ENCODE data around the gene PTPRU.
A peak's percentile ranks its signal among the peaks of the same experiment; 100 is the strongest.
"Not testable (repeated sequence)": the region's sequence is repeated elsewhere in the genome, so short reads cannot be mapped to it uniquely, and the experiment has no call there.

Gene PTPRU

DNA sequence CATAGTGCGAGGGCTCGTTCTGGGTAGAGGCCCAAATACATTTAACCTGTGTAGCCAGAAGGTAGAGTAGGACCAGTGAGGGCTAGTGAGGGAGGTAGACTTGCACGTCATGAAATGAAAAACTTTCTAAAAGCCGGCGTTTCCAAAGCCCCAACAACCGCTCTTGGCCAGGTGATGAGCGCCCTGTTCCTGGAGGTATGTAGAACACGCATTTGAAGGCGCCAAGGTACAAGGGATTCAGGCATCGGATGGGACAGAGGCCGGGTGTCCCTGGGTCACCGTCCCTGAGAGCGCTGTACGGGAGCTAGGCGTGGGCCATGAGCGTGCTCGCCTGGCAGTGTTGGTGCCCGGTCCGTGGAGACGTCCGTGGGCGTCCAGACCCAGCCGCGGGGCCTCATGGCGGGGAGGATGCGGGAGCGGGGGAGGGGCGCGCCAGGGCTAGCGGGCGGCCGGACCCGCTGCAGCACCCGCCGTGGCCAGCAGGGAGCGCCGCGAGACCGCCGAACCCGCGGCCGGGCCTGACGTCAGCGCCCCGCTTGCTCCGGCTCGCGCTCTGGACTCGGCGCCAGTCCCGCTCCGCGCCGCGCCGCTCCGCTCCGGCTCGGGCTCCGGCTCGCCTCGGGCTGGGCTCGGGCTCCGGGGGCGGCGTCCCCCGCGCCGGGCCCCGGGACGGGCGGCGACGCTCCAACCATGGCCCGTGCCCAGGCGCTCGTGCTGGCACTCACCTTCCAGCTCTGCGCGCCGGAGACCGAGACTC lies at the start of gene PTPRU:
Gene PTPRU (plus strand): TSS at position 568 of the 757 bp plus-strand sequence. CDS start 123 bp downstream, at position 691.
- peak; percentile 66 to 67 for DNase-seq

DNA sequence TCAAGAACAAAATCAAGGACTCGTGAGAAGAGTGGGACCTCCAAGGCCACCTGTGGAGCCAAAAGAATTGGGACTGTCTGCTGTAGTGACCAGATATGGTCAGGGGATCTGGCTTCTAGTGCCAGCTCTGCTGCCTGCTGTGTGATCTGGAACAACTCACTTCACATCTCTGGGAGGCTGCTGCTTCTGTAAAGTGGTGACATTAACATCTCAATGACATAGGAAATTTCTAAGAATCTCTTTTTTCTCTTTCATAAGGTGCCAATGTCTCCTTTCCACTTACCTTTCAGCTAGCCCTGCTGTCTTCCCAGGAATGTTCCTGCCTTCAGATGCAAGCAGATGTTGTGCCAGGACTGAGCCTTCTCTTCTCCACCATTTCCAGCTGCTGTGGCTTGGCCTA lies 49.6 kb upstream of the PTPRU start:
- no peak for DNase-seq

DNA sequence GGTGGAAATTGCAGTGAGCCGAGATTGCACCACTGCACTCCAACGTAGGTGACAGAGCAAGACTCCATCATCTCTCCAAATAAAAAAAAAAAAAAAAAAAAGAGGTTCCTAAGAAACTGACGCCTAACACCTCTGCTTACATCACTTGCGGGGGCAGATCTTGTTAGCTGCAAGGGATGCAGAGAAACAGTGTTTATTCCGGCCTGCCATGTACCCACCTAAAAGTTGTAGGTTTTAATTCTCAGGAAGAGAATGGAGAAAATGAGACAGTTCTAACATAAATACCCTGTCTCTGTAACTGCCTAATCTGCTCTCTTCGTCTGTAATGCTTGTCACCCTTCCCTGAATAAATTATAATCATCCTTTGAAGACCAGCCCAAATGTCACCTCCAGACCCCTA lies 45.6 kb upstream of the PTPRU start:
- no peak for DNase-seq

DNA sequence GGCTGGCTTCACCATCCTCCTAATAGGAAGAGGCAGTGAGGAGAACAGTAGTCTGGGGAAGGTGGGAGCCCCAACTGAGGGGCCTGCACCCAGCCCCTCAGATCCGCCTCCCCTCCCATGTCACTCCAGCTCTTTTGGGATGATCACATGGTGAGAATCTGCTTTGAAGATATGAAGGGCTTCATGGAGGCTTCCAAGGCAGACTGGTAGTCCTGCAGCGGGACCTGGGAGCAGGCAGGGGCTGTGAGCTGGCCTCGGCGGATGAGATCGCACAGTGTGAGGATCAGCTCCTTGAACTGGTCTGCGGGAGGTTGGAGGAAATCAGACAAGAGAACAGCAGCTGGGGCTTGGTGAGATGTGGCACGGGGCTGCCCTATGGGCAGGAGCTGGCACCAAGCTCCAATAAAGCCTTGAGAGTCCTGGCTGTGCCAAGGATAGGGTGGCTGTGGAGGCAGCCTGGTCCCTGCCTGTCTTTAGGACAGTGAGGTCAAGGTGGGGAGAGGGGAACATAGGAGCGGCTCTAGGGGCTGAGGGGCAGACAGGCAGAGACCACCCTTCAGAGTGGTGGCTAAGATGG lies 42.4 kb upstream of the PTPRU start:
- DNase-seq = no peak

DNA sequence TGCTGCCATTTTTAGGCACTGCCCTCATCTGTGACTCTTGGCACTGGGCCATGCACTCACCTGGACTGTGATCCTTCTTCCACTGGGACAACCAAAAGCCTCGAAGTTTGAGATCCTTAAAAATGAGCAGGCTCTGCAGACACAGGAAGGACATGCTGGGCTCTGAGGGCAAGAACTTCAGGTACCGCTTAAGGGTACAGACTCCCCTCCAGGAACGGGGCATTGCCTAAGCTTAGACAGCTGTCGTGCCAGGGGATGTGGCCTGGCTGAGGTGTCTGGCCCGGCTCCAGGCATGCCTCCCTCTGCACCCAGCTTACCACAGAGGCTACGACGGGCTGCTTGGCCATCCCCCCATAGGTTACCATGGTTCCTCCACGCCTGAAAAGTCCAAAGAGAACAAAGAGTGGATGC lies 40.4 kb upstream of the PTPRU start:
- peak in 1 of 2 experiments; percentile 25 for DNase-seq

DNA sequence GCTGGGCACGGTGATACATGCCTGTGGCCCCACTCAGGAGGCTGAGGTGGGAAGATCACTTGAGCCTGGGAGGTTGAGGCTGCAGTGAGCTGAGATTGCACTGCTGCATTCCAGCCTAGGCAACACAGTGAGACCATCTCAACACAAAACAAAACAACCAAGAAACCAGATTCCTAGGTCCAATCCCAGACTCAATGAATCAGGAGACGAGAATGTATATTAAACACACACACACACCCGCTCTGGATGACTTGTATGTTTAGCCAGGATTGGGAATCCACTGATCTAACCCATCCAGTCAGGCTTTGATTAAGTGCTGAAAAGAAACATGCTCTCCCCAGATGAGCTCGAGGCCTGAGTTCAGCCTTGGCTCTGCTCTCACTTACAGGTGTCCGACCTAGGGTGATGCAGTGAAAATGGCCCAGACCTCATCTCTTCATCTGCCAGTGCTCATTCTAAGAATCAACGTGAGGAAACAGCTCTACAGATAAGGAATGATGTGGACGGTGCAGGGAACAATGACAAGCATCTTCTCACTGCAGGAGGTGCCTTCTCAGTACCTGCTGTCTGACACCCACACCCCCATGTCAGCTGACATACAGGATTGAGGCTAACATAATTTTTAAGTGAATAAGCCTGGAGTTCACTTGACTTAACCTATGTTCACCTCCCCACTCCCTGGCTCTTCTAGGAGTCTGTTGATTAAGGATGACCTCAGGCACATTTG lies 39.3 kb upstream of the PTPRU start:
- DNase-seq = no peak

DNA sequence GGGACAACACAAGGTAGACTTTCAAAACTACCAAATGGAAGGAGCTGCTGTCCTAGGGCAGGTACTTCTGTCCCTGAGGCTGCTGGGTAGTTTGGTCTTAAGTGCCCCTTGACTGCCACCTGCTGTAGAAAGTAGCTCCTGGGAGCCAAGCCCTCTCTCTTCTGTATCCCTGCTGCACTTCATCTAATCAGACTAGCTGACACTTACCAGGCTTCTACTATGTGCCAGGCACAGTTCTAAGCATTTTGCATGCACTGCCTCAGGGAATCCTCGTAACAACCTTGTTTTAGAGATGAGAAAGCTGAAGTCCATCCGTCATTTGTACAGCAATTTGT lies 38.8 kb upstream of the PTPRU start:
- peak in 1 of 2 experiments; percentile 17 for DNase-seq

DNA sequence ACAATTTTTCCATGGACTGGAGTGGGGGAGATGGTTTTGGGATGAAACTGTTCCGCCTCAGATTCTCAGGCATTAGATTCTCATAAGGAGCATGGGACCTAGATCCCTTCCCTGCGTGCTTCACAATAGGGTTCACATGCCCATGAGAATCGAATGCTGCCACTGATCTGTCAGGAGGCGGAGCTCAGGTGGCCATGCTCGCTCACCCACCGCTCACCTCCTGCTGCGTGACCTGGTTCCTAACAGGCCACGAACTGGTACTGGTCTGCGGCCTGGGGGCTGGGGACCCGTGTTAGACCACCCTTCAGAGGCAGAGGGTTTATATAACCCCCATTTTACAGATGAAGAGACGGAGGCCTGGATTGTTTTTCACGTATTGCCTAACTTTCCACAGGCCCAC lies 38.3 kb upstream of the PTPRU start:
- DNase-seq = no peak

DNA sequence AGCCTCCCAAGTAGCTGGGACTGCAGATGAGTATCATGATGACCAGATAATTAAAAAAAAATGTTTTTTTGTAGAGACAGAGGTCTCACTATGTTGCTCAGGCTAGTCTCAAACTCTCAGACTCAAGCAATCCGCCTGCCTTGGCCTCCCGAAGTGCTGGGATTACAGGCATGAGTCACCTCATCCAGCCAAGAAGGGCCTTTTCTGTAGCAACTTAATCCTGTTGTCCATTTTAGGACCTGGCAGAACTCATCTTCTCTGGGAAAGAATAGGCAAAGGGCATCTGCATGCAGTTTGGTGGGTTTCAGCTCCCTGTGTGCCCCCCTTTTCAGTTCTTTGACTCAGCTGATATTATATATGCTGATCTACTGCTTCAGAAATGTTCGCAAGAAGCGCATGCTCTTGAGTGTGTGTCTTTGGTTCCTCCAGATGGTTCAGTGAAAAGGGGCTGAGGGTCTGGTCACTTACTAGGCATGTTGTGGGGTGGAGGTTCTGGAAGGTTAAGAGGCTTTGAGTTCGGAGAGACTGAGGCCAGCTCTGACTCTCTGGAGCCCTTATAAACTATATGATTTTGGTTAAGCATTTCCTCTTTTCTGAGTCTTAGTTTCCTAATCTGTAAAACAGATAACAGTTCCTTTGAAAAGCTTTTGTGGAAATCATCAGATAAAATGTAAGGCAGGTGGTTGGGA lies 35.3 kb upstream of the PTPRU start:
- DNase-seq = no peak

DNA sequence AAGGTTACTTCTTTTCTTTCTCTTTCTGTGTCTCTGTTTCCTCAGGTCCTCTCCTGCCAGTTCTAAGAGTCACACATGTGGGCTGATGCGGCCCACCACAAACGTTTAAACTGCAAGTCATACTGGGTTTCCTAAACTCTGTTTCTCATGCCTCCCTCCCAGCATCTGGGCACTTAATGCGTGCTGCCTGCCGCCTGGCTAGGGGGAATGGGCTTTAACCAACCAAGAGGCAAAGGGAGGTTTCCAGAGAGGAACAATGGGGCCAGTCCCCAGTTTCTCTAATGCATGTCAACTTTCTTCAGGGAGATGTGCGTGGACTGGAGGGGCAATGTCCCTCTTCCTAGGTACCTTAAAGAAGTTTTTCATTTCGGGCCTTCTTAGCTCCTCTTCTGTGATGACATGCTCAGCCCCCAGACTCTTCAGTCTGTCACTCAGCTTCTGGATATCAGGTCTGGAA lies 34.7 kb upstream of the PTPRU start:
- no peak for DNase-seq

DNA sequence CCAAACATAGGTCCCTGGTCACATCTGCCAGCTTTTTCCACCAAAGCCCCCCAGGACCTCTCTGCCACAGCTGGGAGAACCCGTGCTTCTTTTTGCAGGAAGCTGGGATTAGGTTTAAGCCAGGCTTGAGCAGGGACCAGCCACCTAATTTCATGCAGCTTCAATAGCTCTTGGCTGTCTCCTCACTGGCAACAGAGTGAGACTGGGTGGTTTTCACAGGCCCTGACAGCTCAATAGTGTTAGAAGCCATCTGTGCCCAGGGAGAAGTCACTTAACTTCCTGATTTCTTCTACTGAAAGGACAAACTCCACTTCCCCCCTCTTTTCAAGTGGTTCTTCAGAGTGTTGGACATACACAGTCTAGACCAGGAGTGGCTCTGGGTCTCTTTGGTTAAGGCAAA lies 34.3 kb upstream of the PTPRU start:
- no peak for DNase-seq

DNA sequence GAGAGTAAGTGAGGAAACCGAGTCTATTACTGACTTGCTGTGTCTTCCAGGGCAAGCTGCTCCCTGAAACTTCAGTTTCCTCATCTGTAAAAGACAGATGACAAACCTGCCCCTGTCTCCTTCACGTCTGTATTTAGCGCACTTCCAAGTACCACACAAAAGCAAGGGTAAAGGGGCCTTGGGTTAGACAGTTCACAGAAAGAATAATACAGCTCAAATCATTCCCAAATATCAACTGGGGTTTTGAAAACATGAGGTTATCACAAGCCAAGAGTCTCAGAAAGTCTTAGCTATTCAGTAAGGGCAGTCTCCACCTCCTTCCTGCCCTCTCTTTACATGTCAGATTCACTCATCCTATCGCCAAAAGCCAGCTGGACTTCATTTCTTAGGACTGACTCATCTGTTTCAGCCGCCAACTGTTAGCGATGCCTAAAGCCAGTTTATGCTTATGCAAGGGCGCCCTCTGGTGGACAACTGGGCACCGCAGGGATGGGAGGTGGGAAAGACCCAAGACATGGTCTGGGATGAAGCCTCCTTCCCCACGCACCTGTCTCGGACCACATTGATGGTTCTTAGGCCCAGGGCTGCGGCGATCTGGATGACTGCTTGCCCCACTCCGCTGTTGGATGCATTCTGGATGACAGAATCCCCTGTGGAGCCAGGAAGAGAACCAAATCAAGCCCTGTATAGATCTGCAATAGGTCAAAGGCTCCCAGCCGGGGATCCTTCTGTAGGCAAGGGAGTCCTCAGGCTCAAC lies 33.6 kb upstream of the PTPRU start:
- peak; percentile 90 for DNase-seq

DNA sequence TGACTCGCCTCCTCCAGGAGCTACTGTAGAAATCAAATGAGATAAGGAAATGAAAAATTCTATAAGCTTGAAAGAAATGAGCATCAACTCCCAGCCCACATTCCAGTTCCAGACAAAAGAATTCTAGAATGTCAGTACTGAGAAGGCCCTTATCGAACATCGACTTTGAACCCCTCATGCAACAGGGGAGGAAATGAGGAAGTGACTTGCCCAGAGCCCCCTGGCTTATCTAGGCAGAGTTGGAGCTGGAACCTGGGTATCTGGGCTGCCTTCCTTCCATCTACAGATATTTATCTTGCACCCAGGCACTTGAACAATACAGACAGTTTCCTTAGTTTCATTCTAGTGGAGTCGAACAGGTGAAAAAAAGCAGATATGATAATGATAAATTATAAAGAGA lies 27.9 kb upstream of the PTPRU start:
- DNase-seq = no peak

DNA sequence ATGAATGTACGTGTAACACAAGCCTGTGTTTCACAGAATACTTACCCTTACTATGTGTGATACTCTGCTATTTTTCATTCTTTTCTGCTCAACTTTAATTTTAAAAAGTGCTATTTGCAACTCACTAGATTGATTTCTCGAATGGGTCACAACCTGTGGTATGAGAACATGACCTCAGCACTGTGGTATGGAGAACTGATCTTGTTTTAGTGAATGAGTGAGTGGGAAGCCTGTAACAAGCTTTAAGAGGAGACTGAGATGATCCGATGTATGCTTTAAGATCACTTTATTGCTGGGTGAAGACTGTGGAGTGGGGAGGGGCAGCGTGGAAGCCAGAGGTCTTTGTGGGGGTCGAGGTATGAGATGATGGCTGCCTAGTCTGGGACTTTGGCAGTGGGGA lies 27.1 kb upstream of the PTPRU start:
- no peak for DNase-seq

DNA sequence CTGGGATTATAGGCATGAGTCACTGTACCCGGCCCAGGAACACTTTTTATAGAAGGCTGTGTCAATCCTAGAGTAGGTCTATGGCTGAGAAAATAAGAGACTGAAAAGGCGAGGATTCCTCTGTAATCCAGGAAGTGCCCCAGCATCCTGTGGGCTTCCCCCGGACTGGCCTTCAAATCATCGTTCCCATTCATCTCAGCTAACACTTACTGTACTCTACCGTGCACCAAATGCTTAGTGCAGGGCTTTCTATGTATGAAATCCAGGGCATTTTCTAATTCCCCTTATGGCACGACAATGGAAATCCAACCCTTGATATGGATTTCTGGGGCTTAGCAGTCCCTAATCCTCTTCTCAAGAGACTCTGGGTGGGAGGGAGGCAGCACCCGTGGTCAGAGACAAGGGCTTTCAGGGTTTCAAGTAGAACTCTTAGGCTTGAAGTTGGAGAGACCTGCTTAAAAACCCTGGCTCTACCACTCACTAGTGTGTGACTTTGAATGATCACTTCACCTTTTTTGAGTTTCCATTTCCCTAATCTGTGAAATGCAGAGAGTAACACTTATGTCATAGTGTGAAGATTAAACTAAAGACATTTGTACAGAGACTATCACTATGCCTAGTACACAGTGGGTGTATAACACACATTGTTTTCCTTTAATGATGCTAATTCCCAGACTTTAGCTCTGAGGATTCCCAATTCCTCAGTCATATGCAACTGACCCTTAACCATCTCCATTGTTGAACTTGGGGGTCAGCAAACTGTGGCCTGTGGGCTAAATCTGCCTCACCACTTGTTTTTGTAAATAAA lies 25.8 kb upstream of the PTPRU start:
- no peak for DNase-seq

DNA sequence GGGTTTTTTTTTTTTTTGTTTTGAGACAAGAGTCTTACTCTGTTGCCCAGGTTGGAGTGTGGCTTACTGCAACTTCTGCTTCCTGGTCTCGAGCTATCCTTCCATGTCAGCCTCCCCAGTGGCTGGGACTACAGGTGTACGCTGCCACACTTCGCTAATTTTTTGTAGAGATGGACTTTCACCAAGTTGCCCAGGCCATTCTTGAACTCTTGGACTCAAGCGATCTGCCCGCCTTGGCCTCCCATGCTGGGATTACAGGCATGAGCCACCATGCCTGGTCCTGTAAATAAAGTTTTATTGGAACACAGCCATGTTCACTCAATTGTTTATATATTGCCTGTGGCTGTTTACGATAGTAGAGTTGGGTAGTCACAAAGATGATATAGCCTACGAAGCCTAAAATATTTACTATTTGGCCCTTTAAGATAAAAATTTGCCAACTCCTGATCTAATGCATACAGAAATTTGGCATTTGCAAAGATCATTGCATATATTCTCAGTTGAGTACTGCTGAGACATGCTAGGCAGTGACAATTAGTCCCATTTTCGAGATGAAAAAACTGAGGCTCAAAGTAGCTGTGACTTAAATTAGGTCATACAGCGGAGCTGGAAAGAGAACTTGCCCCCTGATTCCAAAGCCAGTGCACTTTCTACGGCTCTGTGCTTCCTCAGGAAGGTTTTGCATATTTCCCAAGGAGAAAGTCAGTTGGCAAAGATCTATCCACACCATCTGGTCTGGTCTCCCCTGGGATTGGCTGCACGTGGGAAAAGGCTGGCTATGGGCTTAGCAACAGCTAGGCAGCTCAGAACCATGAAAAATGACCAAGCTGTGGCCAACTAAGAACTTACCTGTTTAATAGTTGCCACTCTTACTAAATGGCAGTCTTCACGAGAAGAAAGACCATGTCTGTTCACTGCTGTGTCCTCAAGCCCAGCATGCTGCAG lies 25.0 kb upstream of the PTPRU start:
- DNase-seq = peak in 1 of 2 experiments; percentile 57

DNA sequence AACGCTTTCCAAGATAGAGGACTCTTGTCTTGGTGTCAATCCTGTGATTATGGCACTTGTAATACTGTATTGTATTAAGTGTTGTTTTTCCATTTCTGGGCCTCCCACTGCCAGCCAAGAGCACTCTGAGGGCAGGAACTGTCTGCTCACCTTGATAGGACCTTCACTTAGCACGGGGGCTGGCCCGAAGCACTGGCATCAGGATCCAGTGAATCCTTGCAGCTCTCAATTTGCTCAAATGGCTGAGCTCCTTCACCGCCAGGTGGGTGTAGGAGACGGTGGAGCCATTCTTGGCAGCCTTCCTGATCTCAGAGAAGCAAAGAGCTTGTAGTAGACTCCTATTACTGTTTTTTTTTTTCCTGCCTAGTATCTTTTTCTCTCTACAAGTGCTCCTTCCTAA lies 23.3 kb upstream of the PTPRU start:
- no peak for DNase-seq

DNA sequence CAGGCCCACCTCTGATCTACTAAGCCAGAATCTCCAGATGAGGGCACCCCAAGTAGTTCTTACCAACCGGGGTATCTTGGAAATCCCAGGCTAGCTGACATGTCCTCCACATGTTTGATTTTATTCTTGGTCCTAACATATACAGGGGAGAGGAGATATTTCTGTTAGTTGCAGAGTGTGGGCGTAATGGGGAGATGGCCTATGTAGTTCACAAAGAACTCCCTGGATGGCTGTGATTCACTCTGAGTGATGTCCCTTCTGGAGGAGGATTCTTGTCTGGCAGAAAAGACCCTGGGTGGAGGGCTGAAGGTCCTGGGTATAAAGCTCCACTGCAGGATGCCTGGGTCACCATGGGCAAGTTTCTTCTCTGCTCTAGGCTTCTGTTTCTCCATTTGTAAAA lies 18.7 kb upstream of the PTPRU start:
- no peak for DNase-seq

DNA sequence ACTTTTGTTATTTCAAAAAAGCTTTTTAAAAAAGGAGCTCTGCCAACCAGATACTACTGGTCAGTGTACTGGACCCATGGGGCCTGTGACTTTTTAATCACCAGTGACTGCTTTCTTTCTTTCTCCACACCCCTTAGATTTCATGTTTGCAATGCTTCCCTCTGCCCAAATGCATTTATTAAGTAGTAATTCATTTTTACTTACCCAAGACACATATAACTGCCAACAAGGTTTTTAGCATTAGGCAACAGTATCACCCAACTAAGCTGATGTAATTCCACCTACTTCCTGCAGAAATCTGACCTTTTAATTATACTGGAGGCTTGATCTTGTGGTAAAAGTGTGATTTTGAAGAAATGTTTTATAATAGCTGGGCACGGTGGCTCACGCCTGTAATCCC lies 18.1 kb upstream of the PTPRU start:
- DNase-seq = no peak

DNA sequence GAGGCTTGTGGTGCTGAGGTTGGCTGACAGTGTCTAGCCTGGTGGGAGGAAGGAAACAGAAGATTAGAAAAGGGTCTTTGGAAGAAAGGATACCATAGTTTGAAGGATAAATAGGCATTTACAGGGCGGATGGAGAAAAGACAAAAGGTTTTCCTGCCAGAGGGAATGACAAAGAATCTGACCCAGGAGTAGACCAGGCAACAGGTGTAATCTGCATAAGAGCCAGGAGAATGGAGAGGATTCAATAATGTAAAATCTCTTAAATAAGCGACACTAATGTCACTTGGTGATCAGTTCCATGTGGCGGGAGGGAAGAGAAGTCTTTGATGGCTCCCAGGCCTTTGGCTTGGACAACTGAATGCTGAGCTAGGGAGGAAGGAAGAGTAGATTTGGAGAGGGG lies 15.0 kb upstream of the PTPRU start:
- no peak for DNase-seq

DNA sequence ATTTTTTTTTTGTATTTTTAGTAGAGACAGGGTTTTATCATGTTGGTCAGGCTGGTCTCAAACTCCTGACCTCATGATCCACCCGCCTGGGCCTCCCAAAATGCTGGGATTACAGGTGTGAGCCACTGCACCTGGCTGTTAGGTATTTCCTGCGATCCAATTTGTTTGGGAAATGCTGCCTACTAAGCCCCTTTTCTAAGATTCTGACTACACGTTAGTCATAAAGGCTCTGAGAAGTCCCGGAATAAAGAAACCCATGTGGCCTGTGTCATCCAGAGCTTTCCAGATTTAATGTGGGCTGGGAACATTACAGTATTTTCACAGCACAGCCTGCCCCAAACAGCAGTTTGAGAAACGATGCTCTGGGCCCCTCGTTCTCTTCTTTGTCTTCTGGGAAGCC lies 14.1 kb upstream of the PTPRU start:
- not testable (repeated sequence) for DNase-seq
